Stimulated activated CD4-positive, alpha-beta T cell treated with anti-CD3 and anti-CD28 coated beads, TNF-alpha, amount 100 ng/mL, for 48 hours (primary cell): ENCODE data around the gene NT5E.

ENCODE experiments used
- DNase-seq, 3 donors: peaks; one replicate each; pipeline ENCODE4 v3.0.0-alpha.2; 2020; ENCODE audit warnings: low read depth in 3 of 3

The NT5E gene

GRCh38 chr6:85421972-85422371 is 27.9 kb upstream of the NT5E start:
- DNase-seq: no peak

GRCh38 chr6:85422996-85423395 is 26.9 kb upstream of the NT5E start:
- DNase-seq: no peak

GRCh38 chr6:85424981-85425380 is 24.9 kb upstream of the NT5E start:
- DNase-seq: no peak

GRCh38 chr6:85425997-85426396 is 23.9 kb upstream of the NT5E start:
- no peak for DNase-seq

GRCh38 chr6:85428486-85428885 is 21.4 kb upstream of the NT5E start:
- DNase-seq: no peak

GRCh38 chr6:85429346-85429745 is 20.5 kb upstream of the NT5E start:
- DNase-seq: no peak

GRCh38 chr6:85431271-85431670 is 18.6 kb upstream of the NT5E start:
- DNase-seq: no peak

GRCh38 chr6:85432554-85432953 is 17.3 kb upstream of the NT5E start:
- no peak for DNase-seq

- DNase-seq: no peak
These were observed 14.0 kb upstream of the NT5E start for GRCh38 chr6:85435851-85436250.

- no peak for DNase-seq
These were observed 13.5 kb upstream of the NT5E start for GRCh38 chr6:85436411-85436810.

- no peak for DNase-seq
These were observed 12.9 kb upstream of the NT5E start for GRCh38 chr6:85436939-85437495.

- no peak for DNase-seq
These were observed 6.3 kb upstream of the NT5E start for GRCh38 chr6:85443349-85444117.

- peak in 2 of 3 donors; percentile 37 to 42 for DNase-seq
These were observed 480 bp upstream of the NT5E start for GRCh38 chr6:85449388-85449817.

GRCh38 chr6:85451565-85452306 is 1.9 kb downstream of the NT5E start:
- DNase-seq: no peak

GRCh38 chr6:85452441-85452881 is 2.6 kb downstream of the NT5E start:
- no peak for DNase-seq

- DNase-seq: no peak
These were observed 3.2 kb downstream of the NT5E start for GRCh38 chr6:85453052-85453451.

GRCh38 chr6:85453490-85453889 is 3.6 kb downstream of the NT5E start:
- DNase-seq: no peak

- no peak for DNase-seq
These were observed 5.7 kb downstream of the NT5E start for GRCh38 chr6:85455471-85456026.

GRCh38 chr6:85456782-85457181 is 6.9 kb downstream of the NT5E start:
- no peak for DNase-seq

- no peak for DNase-seq
These were observed 8.3 kb downstream of the NT5E start for GRCh38 chr6:85458184-85458583.

- DNase-seq: no peak
These were observed 8.9 kb downstream of the NT5E start for GRCh38 chr6:85458782-85459181.

GRCh38 chr6:85459224-85459901 is 9.5 kb downstream of the NT5E start:
- DNase-seq: no peak
